ENCODE results near the gene PGLYRP3. TPM values are rescaled to one million over a fixed set of nuclear protein-coding genes. Genes with fewer than 3 reads are reported as not detected.

PGLYRP3 gene, protein sequence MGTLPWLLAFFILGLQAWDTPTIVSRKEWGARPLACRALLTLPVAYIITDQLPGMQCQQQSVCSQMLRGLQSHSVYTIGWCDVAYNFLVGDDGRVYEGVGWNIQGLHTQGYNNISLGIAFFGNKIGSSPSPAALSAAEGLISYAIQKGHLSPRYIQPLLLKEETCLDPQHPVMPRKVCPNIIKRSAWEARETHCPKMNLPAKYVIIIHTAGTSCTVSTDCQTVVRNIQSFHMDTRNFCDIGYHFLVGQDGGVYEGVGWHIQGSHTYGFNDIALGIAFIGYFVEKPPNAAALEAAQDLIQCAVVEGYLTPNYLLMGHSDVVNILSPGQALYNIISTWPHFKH
- total RNA-seq (2021; fragmentation: NEBNext Ultra II Directional; extraction: Animal tissue kit (Norgen Biotek cat#: 25700)) (not detected in 2 replicates), polyA plus RNA-seq (2011; rRNA removed) (not detected in 2 replicates), polyA minus RNA-seq (2011; rRNA and poly(A)+ RNA removed) (not detected in 2 replicates)
- not detected for polyA plus RNA-seq (2011; cell fraction: cytosol; rRNA removed)
- not detected for polyA plus RNA-seq (2011; cell fraction: nucleus; rRNA removed)
- not detected in 4 replicates for polyA plus RNA-seq (2012, experiment 1 of 2)
- not detected for polyA plus RNA-seq (2012, experiment 2 of 2)
- polyA plus RNA-seq (2013, experiment 1 of 2) = not detected
- polyA plus RNA-seq (2013, experiment 2 of 2) = not detected
- not detected for polyA minus RNA-seq (2011; cell fraction: cytosol; rRNA and poly(A)+ RNA removed)
- polyA minus RNA-seq (2011; cell fraction: nucleus; rRNA and poly(A)+ RNA removed) = not detected
- long read RNA-seq, experiment 1 = 0 reads
- long read RNA-seq, experiment 2 = 0 reads

DNA sequence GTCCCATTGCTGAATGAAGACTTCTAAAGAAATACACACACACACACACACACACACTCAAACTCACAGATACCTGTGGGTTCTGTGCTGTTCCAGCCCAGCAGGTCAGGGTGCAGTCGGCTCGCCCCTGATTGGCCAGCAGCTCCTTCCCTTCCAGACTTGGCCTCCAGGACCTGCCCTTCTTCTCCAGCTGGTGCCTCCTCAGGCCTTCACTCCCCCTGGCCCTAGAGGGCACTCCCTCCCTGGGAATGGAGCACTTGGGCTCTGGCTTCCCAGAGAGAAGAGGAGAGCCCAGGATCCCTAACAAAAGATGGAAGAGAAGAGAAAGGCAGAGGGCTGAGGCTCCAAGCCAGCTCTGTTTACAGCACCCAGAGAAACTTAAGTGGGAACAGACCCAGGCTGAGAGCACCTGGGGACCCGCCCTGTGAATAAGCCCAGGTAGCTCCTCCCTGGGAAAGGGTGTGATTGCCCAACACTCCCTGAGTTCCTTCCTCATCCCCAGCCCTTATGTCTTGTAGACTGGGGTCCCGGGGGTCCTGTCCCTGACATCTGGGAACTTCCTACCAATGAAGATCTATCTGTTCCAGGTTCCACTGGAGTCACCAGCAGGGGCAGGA, at the start of gene PGLYRP3:
PGLYRP3 (minus strand) TSS at position 383 of the 617 bp plus-strand sequence. CDS start 2,287 bp downstream, outside the sequence.
- H4K5ac ChIP-seq (ENCODE audit: insufficient read length, low read depth, low read length) = no peak within 1 kb of the TSS
- no peaks in the 10 kb centered on the region for H3K79me2 ChIP-seq (ENCODE audit: control insufficient read depth in 1 of 2, insufficient read depth in 2 of 2, low read length in 2 of 2)
- H3K27ac ChIP-seq (ENCODE audit: low read depth, low read length) = no peak within 1 kb of the TSS
- H3K4me1 ChIP-seq (replicated peaks in 1 of 4; ENCODE audit: control insufficient read depth in 3 of 4, insufficient read depth in 4 of 4, low read length in 3 of 4) = no peaks in the 10 kb centered on the region
- H2AK5ac ChIP-seq (ENCODE audit: low read depth, low read length) = no peak within 1 kb of the TSS
- H3K4me3 ChIP-seq (ENCODE audit: extremely low read depth in 1 of 4, insufficient read depth in 2 of 4, low read depth in 3 of 4, low read length in 4 of 4) = no peak within 1 kb of the TSS
- H3K9ac ChIP-seq (replicated peaks in 1 of 4; ENCODE audit: extremely low read depth in 1 of 4, low read depth in 3 of 4, low read length in 3 of 4) = no peak within 1 kb of the TSS
- H4K20me1 ChIP-seq (replicated peaks in 1 of 2; ENCODE audit: control insufficient read depth in 1 of 2, insufficient read depth in 2 of 2, low read length in 2 of 2) = no peaks in the 10 kb centered on the region
- H2BK15ac ChIP-seq (ENCODE audit: low read length) = no peak within 1 kb of the TSS
- H3K27me3 ChIP-seq (replicated peaks in 1 of 4; ENCODE audit: control insufficient read depth in 3 of 4, extremely low read depth in 1 of 4, insufficient read depth in 3 of 4, low read length in 3 of 4) = no peaks in the 10 kb centered on the region
- no peak within 1 kb of the TSS for H2BK12ac ChIP-seq (ENCODE audit: low read depth, low read length)
- H2BK120ac ChIP-seq (replicated peaks; ENCODE audit: low read depth, low read length) = no peak within 1 kb of the TSS
- 84% methylated on average over 4 of the region's 4 CpGs; no CpG with 5 or more reads in 1 of the 2 experiments for WGBS, 2 experiments (ENCODE audit: extremely low coverage in 1 of 2, insufficient coverage in 1 of 2, insufficient read length in 1 of 2, insufficient replicate concordance in 2 of 2, low coverage in 1 of 2, low lambda C conversion rate in 2 of 2, missing lambda C conversion rate in 1 of 2)
- ChIA-PET CTCF (ENCODE audit: partially characterized antibody) (interaction anchor here (0.6 to 3.8 kb wide), 7 partner anchors 9 to 454 kb away, joined by 3 to 18 read pairs (median 3); no protein-coding TSS in a partner anchor), POLR2A (ENCODE audit: partially characterized antibody) (no interaction called here)
- no peaks in the 10 kb centered on the region for H3K79me1 ChIP-seq (ENCODE audit: low read depth, low read length)
- no peaks in the 10 kb centered on the region for H3K36me3 ChIP-seq (ENCODE audit: control insufficient read depth in 2 of 4, insufficient read depth in 4 of 4, low read length in 3 of 4)
- no peak for TF ChIP-seq RNF2 (IDR thresholded peaks at IDR 0.05; ENCODE audit: borderline replicate concordance, low read depth, low read length, missing control alignments, poor library complexity, severe bottlenecking)
- TF ChIP-seq RAD21 (IDR thresholded peaks at IDR 0.05 in 1 of 2, conservative IDR thresholded peaks at IDR 0.05 in 1 of 2; ENCODE audit: low read depth in 2 of 2, low read length in 2 of 2) = peak; percentile 31 to 47; a peak in 3 of 4 replicates
- TF ChIP-seq, protein P1, sequence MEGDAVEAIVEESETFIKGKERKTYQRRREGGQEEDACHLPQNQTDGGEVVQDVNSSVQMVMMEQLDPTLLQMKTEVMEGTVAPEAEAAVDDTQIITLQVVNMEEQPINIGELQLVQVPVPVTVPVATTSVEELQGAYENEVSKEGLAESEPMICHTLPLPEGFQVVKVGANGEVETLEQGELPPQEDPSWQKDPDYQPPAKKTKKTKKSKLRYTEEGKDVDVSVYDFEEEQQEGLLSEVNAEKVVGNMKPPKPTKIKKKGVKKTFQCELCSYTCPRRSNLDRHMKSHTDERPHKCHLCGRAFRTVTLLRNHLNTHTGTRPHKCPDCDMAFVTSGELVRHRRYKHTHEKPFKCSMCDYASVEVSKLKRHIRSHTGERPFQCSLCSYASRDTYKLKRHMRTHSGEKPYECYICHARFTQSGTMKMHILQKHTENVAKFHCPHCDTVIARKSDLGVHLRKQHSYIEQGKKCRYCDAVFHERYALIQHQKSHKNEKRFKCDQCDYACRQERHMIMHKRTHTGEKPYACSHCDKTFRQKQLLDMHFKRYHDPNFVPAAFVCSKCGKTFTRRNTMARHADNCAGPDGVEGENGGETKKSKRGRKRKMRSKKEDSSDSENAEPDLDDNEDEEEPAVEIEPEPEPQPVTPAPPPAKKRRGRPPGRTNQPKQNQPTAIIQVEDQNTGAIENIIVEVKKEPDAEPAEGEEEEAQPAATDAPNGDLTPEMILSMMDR (IDR thresholded peaks at IDR 0.05; ENCODE audit: control extremely low read depth in 1 of 3, insufficient read depth in 1 of 3, low read depth in 1 of 3, low read length in 3 of 3) = peak; percentile 12 to 20 (median 15); a peak in 2 of 4 replicates
- no peak within 1 kb of the TSS for H3K56ac ChIP-seq (replicated peaks; ENCODE audit: insufficient read length, low read depth, low read length)
- H3K4ac ChIP-seq (replicated peaks; ENCODE audit: insufficient read length, low read depth, low read length) = no peak within 1 kb of the TSS
- no peak within 1 kb of the TSS for H4K8ac ChIP-seq (ENCODE audit: extremely low read depth, insufficient read depth, low read length)
- no peak within 1 kb of the TSS for H3K18ac ChIP-seq (ENCODE audit: extremely low read depth, low read length)
- H4K91ac ChIP-seq (replicated peaks; ENCODE audit: insufficient read length, low read length) = no peak within 1 kb of the TSS
- no peak within 1 kb of the TSS for H3K14ac ChIP-seq (ENCODE audit: insufficient read length)
- H3K4me2 ChIP-seq (ENCODE audit: insufficient read depth in 1 of 2, low read depth in 2 of 2, low read length in 2 of 2) = no peak within 1 kb of the TSS
- DNase-seq (ENCODE audit: low read depth in 1 of 2, low spot score in 2 of 2) (no peak), FAIRE-seq (no peak)
- no peaks in the 10 kb centered on the region for H3K23me2 ChIP-seq (ENCODE audit: low read depth, low read length)
- H2BK5ac ChIP-seq (ENCODE audit: low read depth, low read length) = no peak within 1 kb of the TSS
- H3K9me3 ChIP-seq (ENCODE audit: insufficient read depth in 2 of 2, low read depth in 1 of 2, low read length in 1 of 2) = no peaks in the 10 kb centered on the region
- no peak within 1 kb of the TSS for H3K23ac ChIP-seq (ENCODE audit: insufficient read length)
- no peak within 1 kb of the TSS for H2BK20ac ChIP-seq (ENCODE audit: low read length)
- H2AFZ ChIP-seq (ENCODE audit: low read length) = no peak within 1 kb of the TSS

Data from H1 (cell line).